ENCODE measurements around the gene FUT1.
"Not testable (repeated sequence)": the region's sequence is repeated elsewhere in the genome, so short reads cannot be mapped to it uniquely, and the experiment has no call there.

FUT1 gene

GRCh38 chr19:48740164-48740972 lies 12.1 kb downstream of the FUT1 start, which contains the start of gene RASIP1:
RASIP1 (minus strand) TSS chr19:48740610; CDS start chr19:48740282, 328 bp downstream.
- DNase-seq, result no peak

DNA sequence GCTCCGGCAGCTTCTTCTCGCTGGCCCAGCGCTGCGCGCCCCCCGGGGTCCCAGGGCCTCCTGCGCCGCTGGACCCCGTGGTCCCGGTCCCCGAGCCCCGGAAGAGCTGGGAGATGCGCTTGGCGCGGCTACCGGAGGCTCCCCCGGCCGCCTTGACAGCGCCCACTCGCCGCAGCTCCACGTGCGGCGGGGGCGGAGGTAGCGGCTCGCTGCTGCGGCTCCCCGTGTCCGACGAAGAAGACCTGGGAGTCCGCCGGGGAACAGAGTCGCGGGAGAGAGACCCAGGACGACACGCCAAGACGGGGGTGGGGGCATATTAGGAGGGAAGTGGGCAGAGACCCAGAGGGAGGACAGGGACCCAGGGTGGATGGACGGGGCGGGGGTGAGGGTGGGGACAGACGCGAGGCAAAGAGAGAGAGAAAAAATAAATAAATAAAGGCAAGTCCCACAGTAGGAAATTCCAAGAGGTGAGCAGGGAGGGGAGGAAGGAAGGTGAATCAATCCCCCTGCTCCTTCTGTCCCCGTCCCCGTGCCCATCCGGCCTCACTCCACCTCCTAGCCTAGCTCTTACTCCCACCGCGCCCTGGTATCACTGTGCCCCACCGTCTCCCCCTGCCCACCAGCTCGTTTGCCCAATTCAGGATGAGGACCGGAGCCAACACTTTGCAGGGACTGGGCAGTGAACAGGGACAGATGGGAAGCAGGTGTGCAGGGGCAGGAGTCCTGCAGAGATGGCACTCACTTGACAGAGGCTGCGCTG lies 12.9 kb downstream of the FUT1 start:
- no peak for DNase-seq

- peak; percentile 99 for DNase-seq
These were observed 13.7 kb downstream of the FUT1 start for GRCh38 chr19:48738557-48739403.

DNA sequence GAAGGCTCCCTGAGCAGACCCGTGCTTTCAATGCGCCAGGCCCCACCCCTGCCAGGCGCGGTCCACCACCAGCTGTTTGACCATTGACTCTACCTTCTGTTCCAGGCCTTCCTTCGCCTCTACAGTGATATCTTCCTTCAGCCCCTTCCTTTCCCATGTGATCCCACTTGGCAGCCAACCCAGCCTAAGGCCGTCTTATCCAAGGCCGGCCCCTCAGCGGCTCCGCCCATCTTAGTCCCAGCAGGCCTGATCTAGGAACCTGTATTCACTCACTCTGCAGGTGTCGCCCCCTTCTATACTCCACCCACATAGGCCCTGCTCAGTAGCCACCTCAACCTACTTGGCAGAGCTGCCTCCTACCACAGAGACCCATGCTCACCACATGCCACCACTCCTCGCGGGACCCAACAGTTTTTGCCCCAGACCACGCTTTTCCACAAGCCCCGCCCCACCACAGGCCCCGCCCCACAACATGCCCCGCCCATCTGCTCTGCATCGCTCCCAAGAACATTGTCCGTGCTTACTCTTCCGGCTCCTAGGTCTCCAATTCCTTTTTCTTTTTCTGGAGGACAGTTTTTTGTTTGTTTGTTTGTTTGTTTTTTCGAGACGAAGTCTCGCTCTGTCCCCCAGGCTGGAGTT lies 15.0 kb downstream of the FUT1 start:
- DNase-seq, result no peak

- DNase-seq, result peak; percentile 88
These were observed 17.3 kb downstream of the FUT1 start for GRCh38 chr19:48735031-48735615.

GRCh38 chr19:48734625-48735024 lies 17.8 kb downstream of the FUT1 start:
- DNase-seq, result no peak

- no peak for DNase-seq
These were observed 21.0 kb downstream of the FUT1 start for GRCh38 chr19:48731452-48731851.

GRCh38 chr19:48728911-48729664 lies 23.4 kb downstream of the FUT1 start:
- DNase-seq, result peak; percentile 65

DNA sequence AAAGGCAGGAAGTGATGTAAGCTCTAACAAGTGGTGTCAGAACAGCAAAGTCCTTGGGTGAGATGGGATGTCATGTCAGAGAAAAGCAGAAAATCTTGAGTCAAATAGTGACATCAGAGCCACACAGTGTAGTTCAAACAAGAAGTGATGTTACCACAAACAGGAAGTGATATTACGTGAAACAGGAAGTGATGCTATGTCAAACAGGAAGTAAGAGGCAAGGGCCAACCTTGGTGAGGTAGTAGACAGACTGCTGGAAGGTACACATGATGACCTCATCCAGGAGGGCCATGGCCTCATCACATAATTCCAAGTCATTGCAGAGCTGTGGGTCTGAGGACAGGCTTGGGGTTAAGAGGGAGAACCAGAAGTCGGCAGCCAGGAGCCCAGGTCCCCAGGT lies 25.9 kb downstream of the FUT1 start:
- no peak for DNase-seq

GRCh38 chr19:48724796-48725753 lies 27.4 kb downstream of the FUT1 start:
- no peak for DNase-seq

- no peak for DNase-seq
These were observed 30.2 kb downstream of the FUT1 start for GRCh38 chr19:48722196-48722708.

DNA sequence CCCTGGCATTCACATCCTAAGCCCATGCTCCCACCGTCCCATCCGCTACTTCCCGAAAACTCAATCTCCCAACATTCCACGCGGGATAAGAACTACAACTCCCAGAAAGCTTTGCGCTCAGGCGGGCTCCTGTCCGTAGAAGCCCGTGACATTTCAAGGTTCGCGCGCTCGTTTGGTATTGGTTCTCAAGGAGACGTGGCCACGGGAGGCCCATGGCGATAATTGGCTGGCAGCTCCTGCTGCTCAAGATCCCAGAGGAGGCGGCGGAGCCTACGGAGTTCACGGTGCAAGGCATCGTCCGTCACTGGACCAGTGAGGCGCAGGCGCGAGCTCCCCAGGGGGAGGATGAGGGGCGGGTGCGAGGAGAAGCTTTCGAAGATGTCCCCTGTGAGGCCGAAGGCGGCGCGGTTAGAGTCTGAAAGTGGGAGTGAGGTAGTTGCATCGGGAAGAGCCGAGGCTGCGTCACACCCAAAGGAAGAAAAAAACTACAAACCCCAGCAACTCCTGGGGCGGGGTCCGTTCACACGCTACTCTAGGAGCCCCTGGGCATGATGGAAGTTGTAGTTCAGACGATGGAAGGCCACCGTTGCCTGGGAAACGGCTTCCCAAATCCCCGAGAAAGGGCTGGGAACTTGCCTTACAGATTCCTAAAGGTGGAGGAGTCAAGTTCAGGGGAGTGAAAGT lies 31.7 kb downstream of the FUT1 start:
- peak; percentile 99 for DNase-seq

DNA sequence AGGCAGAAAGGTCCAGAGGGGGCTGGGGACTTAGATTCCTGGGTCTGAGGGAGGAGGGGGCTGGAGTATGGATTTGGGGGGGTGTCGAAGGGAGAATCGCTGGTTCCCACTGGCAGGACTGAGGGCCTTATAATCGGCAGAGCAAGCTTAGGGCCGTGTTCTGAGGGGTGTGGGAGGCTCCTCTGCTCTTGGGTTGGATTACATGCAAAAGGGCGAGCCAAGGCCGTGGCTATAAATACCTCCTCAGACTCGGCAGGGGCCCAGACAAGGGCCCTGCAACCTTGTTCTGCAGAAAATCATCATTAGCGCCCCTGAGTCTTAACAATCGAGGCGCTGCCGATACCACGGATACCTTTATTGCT lies 32.2 kb downstream of the FUT1 start:
- DNase-seq, result no peak

GRCh38 chr19:48719263-48720171 lies 32.9 kb downstream of the FUT1 start, which contains the start of gene MAMSTR:
MAMSTR (minus strand) TSS chr19:48719725; CDS start chr19:48719031, 694 bp downstream.
- DNase-seq, result no peak

- no peak for DNase-seq
These were observed 33.7 kb downstream of the FUT1 start for GRCh38 chr19:48718711-48719231.

- DNase-seq, result not testable (repeated sequence)
These were observed 34.3 kb downstream of the FUT1 start for GRCh38 chr19:48718106-48718505.

- DNase-seq, result no peak
These were observed 35.7 kb downstream of the FUT1 start for GRCh38 chr19:48716562-48717291.

Measured in islet precursor cell (in vitro differentiated cells).